ENCODE measurements around the gene GGTLC3.
"Not testable (repeated sequence)": the region's sequence is repeated elsewhere in the genome, so short reads cannot be mapped to it uniquely, and the experiment has no call there.

- TF ChIP-seq CTCF (conservative IDR thresholded peaks at IDR 0.05); ZFX (IDR thresholded peaks at IDR 0.05): not testable (repeated sequence)
These were observed 16.4 kb upstream of the GGTLC3 start for GRCh38 chr22:18534315-18534714.
